ENCODE results near the gene CENPX. TPM values are rescaled to one million over a fixed set of nuclear protein-coding genes. Genes with fewer than 3 reads are reported as not detected.

Gene CENPX
- total RNA-seq, 1 experiment from 2014 or later: 344 TPM

DNA sequence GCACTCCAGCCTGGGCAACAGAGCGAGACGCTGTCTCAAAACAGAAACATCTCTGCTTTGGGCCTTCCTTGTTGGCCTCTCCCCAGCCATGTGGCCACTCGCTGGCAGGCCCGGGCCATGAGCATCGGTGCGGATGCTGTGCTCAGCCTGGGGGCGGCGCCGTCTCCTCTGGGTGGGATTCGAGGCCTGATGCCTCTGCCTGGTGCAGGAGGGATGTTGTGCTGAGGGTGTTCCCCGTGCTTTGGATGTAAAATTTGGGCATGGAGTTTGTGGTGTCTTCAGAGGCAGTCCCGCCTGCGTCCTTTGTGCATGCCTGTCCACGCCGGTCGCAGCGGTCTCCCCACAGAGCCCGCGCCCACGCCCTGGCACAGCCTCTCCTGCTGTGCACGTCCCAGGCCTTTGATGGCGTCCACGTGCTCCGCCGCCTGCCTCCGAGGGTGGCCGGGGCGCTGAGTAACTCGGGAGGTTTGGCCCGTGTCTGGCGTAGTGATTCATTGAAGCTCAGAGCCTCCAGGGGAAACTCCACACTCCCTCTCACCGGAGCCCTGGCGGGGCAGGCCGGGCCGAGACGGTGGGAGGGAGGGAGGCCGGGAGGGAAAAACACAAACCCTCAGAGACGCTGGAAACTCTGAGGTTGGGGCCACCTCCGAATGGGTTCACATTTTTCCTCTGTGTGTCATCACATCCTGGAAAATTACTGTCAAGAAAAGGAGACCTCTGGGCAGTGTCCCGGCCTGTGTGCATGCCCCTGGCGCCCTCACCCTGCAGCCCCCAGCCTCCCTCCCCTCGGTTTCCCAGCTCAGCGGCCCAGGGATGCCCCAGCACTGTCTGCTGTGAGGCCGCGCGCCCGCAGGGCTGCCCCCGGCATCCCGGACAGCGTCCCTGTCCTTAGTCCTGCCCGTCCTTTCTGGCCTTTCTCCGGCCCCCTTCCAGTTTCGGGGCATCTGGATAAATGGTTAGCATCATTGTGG lies 19.0 kb downstream of the CENPX start:
- H3K9ac ChIP-seq (ENCODE audit: low read length): peak overlapping the region; percentile 15
- peak overlapping the region; percentile 15 for H3K4me2 ChIP-seq (ENCODE audit: low read length)
- no peaks in the 10 kb centered on the region for H3K9me2 ChIP-seq (replicated peaks; ENCODE audit: low read length)
- peak; percentile 94 for ATAC-seq
- ChIA-PET CTCF (interaction anchor here (0.8 to 1.5 kb wide), 3 partner anchors 16 to 44 kb away, joined by 3 to 13 read pairs (median 7); partner anchors contain the start of gene CENPX), POLR2A (ENCODE audit: unreplicated experiment) (no interaction called here)
- no peaks in the 10 kb centered on the region for H3K79me2 ChIP-seq (ENCODE audit: low read length)
- peak overlapping the region; percentile 51 for H3K27ac ChIP-seq (ENCODE audit: low read length)
- no peaks in the 10 kb centered on the region for H3K27me3 ChIP-seq (ENCODE audit: low read length)
- DNase-seq: peak; percentile 96
- TF ChIP-seq CTCF (conservative IDR thresholded peaks at IDR 0.05; ENCODE audit: low read depth, low read length) (no peak), EZH2 (IDR thresholded peaks at IDR 0.05; ENCODE audit: low read length, unreplicated experiment) (no peak), EZH2phosphoT487 (IDR thresholded peaks at IDR 0.05; ENCODE audit: borderline replicate concordance, low read length) (peak; percentile 95)
- H2AFZ ChIP-seq (ENCODE audit: low read length): peak overlapping the region; percentile 14; the same call in 1 of the 2 replicates
- intact Hi-C loops (cut with micrococcal nuclease): no loop called here
- no TSS peak for BruUV-seq (replicated peaks)
- no peak overlapping the region for H3K4me3 ChIP-seq (ENCODE audit: low read length)
- H3K4me1 ChIP-seq (ENCODE audit: insufficient read depth, low read length): peaks cover 21% of the 10 kb centered on the region
- H3K36me3 ChIP-seq (ENCODE audit: low read depth, low read length): no peaks in the 10 kb centered on the region
- H3K9me3 ChIP-seq (ENCODE audit: low read length): no peaks in the 10 kb centered on the region
- H4K20me1 ChIP-seq (ENCODE audit: low read length): no peaks in the 10 kb centered on the region
- no peaks in the 10 kb centered on the region for H3F3A ChIP-seq (ENCODE audit: low read length, unreplicated experiment)

DNA sequence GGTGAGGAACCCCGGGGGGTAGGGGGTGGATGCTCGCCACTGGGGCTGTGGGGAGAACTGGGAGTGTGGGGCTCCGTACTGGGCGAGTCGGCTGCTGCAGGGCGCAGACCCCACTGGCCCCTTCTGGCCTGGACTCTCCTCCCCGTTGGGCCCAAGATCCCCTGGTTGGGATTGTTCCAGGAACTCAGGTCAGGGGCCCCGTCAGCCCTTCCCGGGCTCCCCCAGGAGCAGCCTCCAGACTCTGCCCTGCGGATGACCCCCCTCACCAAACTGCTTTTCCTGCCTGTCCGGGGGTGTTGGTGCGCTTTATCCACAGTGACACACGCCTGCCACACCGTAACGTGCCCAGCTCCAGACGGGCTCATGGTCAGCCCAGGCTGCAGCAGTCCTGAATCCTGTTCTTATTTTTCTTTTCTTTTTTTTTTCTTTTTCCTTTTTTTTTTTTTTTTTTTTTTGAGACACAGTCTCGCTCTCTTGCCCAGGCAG lies 21.1 kb downstream of the CENPX start:
- no peak for ATAC-seq
- Histone ChIP-seq H3K79me2 (ENCODE audit: low read length) (no peaks in the 10 kb centered on the region), H3K9me2 (replicated peaks; ENCODE audit: low read length) (no peaks in the 10 kb centered on the region), H3K36me3 (ENCODE audit: low read depth, low read length) (no peaks in the 10 kb centered on the region), H3F3A (ENCODE audit: low read length, unreplicated experiment) (no peaks in the 10 kb centered on the region), H3K4me1 (ENCODE audit: insufficient read depth, low read length) (peaks cover 21% of the 10 kb centered on the region), H3K4me3 (ENCODE audit: low read length) (no peak overlapping the region), H2AFZ (ENCODE audit: low read length) (no peak overlapping the region), H3K27me3 (ENCODE audit: low read length) (no peaks in the 10 kb centered on the region), H4K20me1 (ENCODE audit: low read length) (no peaks in the 10 kb centered on the region), H3K9me3 (ENCODE audit: low read length) (no peaks in the 10 kb centered on the region), H3K9ac (ENCODE audit: low read length) (no peak overlapping the region), H3K27ac (ENCODE audit: low read length) (no peak overlapping the region), H3K4me2 (ENCODE audit: low read length) (no peak overlapping the region)
- intact Hi-C loops (cut with micrococcal nuclease): no loop called here
- no TSS peak for BruUV-seq (replicated peaks)
- CTCF ChIA-PET: interaction anchor here (0.7 kb wide), 1 partner anchor 204 kb away, joined by 9 read pairs; no protein-coding TSS in a partner anchor
- POLR2A ChIA-PET (ENCODE audit: unreplicated experiment): no interaction called here
- DNase-seq: no peak
- TF ChIP-seq EZH2phosphoT487 (IDR thresholded peaks at IDR 0.05; ENCODE audit: borderline replicate concordance, low read length) (no peak), EZH2 (IDR thresholded peaks at IDR 0.05; ENCODE audit: low read length, unreplicated experiment) (no peak), CTCF (conservative IDR thresholded peaks at IDR 0.05; ENCODE audit: low read depth, low read length) (no peak)
